Measurements from ENCODE around the gene LMOD1.
"Not testable (repeated sequence)": the region's sequence is repeated elsewhere in the genome, so short reads cannot be mapped to it uniquely, and the experiment has no call there.

Gene LMOD1

DNA sequence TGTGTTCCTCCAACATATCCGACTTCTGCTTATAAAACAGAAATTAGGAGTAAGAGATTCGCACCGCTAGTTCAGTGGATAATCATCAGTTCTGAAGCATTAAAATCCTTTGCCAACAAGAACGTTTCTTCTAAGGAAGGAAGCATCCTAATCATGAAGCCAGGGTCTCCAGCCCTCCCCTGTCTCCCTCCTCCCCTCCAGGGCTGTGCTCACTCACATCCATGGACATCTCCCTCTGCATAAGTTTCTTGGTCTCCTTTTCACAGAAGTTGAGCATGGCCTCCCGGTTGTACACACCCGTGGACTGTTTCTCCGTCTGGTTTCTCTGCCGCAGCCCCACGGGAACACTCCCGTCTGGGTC, 505 bp downstream of the LMOD1 start:
- DNase-seq: no peak

DNA sequence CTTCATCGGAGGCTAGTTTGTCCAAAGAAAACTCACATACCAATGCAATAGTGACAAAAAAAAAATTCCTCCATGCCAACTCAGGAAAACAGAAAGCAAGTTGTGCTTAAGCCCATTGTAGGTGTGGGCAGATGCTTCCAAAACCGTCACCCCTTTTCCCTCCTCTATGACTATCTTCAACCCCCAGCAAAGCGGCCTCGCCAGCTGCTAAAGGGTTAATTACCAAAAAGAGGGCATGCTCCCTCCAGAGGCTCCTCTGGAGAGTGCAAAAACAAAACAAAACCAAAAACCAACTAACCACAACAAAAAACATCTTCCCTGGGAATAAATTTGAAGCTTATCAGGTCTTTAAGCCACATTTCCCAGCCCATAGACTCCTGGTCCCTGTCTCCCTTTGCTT, 1.2 kb downstream of the LMOD1 start:
- no peak for DNase-seq

DNA sequence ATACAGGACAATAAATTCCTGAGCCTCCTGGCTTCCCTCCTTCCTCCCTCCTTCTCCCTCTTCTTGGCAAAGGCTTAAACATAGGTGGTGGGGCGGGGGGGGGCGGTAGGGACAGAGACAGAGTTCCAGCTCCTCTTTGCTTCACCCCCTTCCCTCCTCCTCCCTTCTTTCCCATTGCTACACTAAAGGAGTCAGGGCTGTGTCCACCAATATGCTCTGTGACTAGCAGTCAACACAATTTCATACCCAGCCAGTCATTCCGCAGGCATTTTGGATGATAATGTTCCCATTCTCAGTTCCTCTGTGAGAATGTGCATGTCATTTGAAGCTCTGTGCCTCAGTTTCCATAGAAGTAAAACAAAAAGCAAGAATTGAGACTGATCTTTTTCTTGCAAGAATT, 1.7 kb downstream of the LMOD1 start:
- no peak for DNase-seq

DNA sequence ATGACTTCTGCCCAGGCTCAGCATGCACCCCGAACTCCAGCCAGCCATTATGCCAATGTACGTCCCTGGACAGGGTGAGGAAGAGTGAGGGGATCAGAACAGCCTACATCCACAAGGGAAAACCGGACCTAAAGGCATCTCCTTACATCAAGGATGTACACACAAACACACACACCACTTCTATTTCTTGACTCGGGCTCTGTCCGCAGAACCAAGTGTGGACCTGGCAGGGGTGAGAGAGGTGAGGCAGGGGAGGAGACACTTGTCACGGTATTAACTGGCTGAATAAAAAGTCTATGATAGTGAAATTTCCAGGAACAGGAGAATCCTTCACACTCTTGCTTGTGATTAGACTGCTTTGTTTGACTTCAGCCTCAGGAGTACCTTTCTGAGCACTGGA, 2.3 kb downstream of the LMOD1 start:
- DNase-seq: no peak

DNA sequence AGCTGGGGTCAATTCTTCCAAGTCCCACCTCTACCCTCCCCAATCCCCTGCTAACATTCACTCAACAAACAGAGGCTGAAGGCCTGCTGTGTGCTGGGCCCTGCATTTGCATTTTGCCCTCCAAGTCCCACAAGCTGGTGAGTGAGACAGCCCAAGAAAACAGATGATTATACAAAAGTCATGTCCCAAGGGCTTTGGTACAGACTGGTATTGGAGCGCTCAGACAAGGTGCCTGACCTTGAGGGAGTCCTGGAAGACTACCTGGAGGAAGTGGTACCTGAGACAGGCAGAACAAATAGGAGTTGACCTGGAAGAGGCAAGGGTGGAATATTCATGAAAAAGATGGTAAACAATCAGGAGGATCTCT, 4.2 kb downstream of the LMOD1 start:
- no peak for DNase-seq

DNA sequence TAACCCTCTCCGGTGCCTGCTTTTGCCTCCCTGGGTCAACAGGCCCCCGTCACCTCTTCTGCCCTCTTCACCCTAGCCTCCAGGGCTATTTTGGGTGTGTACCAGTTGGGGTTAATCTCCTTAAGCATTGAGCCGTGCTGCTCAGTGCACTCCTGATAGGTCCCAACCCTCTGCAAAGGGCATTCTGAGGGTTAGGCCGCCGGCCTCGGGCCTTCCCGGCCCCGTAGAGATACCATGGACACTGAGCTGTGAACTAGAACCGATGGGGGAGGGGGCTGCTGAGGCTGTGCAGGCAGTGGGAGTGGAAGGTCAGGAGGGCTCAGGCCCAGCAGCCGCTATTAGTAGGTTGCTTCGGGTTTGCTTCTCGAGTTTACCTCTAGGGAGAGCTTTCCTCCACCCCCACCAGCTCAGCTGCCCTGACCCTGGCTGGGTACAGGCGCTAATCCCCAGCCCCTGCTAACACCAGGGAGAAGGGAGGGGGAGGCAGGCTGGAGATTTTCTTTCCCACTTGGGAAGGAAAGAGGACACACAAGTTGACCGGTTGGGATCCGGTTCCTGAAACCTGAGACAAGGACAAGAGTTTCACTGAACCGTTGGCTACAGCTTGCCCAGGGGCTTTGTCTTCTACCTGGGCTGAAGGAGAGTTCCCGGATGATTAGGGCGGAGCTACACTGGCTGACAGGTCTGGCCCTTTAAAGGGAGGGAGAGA, 4.8 kb downstream of the LMOD1 start:
- DNase-seq: peak; percentile 10

- DNase-seq: not testable (repeated sequence)
Measured at GRCh38 chr1:201940316-201940715, 6.0 kb downstream of the LMOD1 start.

- DNase-seq: no peak
Measured at GRCh38 chr1:201939574-201939973, 6.8 kb downstream of the LMOD1 start.

DNA sequence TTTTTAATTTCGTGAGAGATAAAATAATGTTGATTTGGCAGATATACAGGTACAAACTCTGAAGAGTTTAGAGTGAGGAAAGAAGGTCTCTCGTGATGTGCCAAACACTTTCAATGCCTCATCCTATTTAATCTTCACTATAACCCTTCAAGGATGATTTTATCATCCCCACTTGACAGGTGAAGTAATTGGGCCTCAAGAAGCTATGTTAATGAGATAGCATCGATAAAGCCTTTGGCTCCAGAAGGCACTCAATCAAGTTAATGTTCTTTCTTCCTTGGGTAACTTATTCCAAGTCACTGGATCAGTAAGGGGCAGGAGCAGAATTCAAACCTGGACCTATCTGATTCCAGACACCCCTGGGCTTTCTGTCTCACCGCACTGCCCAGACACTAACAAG, 7.2 kb downstream of the LMOD1 start:
- no peak for DNase-seq

DNA sequence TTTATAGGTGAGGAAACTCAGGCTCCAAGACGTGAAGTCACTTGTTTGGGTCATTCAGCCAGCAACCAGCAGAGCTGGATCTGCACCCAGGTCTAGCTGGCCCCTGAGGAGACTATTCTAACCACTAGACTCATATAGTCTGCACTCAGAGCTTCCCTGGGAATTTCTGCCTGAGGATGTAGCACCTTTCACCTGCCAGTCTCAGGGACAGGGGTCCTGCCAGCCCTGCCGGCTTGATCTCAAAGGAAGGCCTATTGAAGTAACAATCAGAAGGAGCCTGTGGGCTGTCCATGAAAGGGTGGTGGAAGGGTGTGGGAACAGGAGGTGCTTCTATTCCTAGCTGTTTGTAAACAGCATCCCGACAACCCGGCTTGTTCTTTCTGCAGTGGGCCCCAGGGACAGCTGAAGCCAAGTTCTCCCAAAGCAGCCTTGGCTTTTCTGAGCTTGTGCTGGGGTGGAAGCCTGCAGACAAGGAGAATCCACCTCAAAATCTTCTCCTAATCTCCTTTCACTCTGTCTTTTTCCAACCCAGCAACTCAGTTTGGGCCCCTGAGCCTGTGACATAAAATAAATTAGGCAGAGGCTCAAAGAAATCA, 7.8 kb downstream of the LMOD1 start:
- DNase-seq: no peak

DNA sequence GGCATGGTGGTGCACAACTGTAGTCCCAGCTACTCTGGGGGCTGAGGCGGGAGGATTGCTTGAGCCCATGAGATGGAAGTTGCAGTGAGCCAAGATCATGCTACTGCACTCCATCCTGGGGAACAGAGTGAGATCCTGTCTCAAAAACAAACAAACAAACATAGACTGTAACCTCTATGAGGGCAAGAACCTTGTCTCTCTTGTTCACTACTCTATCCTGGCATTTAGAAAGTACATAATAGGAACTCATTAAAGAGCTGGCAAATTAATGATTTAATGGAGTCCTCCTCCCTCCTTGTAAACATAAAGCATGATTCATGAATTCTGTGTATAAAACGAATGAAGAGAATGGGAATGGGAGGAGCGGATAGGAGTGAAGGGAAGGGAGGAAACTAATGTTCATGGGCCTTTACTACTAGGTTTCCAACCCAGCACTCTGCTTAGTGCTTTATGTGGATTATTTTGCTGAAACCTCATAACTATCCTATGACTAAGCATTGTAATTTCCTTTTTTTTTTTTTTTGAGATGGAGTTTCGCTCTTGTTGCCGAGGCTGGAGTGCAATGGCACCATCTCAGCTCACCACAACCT, 8.6 kb downstream of the LMOD1 start:
- no peak for DNase-seq

GRCh38 chr1:201933840-201934430, 12.4 kb downstream of the LMOD1 start:
- DNase-seq: no peak

DNA sequence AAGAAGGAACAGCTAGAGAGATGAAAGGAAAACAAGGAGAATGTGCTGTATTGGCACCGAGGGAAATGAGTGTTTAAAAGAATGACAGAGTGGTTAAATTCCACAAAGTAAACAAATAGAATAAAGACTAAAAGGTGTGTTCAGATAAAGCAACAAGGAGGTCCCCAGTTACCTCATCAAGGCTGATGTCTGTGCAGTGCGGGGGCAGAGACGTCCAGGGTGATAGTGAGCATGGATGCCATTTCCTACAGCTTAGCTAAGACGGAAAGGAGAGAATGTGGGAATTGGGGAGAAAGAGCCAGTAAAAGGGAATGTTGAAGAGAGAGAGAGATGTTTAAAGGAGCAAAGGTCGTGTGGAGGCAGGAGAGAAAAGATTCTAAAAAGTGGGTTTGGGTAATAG, 15.5 kb downstream of the LMOD1 start:
- DNase-seq: no peak

GRCh38 chr1:201930137-201930536, 16.2 kb downstream of the LMOD1 start:
- DNase-seq: no peak

DNA sequence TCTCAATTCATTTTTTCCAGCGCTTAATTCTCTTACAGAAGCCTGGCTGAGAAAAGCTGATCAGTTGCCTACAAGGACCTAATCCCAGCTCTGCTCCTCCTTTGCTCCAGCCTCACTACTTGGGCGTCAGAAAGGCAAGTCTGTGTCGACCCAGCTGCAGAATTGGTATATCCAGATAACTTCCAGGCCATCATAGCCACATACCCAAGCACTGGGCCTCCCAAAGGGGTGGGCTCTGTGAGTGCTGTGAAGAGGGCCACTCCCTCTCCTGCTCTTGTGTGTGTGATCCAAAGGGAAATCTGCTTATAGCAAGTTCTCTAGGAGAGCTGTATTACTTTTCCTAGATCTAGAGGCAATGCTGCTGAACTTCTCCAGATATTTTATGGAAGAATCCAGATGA, 18.1 kb downstream of the LMOD1 start:
- no peak for DNase-seq

DNA sequence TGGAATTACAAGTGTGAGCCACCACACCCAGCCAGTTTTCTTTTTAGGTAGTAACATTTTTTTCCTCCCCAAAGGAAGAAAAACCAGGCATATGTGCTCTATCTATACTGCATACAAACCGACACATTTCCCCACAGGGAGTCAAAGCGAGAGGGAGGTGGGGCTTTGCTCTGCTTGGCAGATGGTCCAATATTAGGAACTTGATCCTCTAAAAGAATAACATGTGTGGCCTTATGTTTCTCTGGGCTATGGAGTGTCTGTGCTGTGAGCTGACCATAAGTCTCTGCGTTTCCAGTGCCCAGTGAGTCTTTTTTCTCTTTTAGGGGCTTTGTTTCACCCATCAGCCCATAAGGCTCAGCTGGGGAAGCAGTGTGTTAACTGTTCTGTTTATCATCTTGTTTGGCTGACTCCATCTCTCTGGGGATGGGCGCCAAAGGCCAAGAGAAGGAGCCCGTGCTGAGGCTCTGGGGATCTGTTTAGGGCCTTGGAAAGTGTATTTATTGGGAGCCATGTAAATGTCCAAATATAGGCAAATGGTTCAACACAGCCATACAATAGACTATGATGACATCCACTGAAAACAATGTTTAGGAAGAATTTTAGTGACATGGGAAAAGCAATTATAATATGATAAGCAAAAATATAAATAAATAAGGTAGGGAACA, 20.2 kb downstream of the LMOD1 start:
- no peak for DNase-seq

DNA sequence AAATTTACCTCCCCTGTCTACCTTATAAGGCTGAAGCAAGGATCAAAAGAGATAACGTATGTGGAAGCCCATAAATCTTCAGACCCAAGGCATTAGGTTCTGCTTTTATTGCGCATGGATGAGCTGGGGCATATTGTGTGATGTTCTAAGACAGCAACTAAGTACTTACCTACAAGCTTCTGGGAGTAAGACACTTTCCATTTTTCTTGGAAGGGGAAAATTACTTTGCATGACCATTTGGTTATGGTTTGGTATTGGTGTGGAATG, 21.1 kb downstream of the LMOD1 start:
- DNase-seq: no peak

GRCh38 chr1:201921952-201922558, 24.3 kb downstream of the LMOD1 start:
- DNase-seq: no peak

DNA sequence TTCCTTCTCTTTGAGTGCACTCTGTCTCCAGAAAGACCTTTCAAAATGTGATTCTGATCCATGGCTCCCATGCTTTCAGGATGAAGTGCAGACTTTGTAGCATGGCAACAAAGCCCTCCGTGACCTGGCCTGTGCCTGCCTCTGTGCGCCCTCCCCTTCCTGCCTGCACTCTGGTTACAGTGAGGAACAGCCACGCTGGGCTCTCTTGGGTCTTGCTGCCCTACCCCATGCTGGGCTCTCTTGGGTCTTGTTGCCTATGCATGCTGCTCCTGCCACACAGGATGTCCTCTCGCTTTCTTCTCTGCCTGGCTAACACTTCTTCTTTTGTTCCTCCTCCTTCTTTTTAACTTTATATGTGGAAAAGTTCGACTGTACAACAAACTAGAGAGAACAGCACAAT, 28.0 kb downstream of the LMOD1 start:
- DNase-seq: no peak

DNA sequence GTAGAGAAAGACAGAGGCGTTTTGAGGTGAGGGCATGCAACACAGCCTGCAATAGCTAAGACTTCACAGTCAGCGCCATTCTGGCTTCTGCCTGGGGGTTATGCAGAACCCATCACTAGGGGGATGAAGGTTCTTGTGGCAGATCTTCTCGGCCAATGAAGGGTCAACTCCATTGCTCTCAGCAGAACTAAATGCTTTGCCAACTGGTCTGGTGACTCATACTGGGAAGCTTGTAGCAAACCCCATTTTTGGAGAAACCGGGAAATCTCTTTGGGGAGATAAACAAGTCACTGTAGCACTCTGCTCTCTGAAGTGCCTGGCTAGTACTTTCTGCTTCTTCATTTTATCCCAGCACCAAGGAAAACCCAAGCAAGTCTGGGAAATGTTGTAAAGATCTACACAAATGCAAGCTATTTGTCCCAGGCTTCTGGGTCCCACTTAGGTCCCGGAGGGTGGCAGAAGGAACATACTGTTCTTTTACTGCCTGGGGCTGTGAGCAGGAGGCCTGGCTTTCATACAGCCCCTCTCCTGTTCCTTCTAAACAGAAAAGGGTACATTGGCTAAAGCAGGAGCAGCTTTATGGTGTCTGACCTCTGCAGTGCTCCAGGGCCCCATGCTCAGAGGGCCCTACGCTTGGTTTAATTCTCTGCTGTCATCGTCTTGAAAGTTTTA, 28.9 kb downstream of the LMOD1 start:
- DNase-seq: no peak

GRCh38 chr1:201916649-201917249, 29.6 kb downstream of the LMOD1 start:
- DNase-seq: no peak

DNA sequence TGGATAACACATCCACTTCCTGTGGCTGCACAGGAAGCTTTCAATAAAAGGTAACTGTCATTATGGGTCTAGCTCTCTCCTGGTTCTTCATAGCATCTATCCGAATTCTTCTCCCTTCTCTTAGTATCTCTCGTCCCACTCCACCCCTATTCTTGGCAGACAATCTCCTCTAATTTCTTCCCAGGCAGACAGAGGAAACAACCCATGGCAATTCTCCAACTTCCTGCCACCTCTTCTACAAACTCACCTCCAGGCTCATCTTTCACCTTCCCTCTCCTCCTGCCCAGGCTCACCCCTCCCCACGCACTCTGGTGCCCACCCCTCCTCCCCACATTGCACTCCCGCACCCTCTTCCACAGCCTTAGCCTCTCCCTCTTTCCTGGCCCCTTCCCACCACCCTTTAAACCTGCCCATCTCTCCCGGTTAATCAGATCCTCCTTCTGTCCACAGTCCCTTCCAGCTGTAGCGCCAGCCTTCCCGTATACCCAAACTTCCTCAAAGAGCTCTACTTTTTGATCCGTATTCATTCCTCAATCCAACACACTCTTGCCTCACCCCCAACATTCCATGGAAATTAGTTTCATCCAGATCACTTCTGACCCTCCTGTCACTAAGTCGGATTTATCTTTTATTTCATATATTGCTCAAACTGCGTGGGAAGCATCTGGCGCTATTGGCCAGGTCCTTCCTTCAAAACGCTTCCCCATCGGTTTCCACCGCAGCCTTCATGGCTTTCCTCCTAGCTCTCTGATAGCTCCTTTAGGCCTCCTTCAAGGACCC, 31.7 kb downstream of the LMOD1 start:
- DNase-seq: no peak
